K562 treated with DMSO at 1 percent for 48 hours (cell line): ENCODE data around the gene EIF3M. TPM values are rescaled to one million over a fixed set of nuclear protein-coding genes. Genes with fewer than 3 reads are reported as not detected.

Experiments used
- total RNA-seq: library from RNA; unstranded; fragments of 300-600 nt; gene quantifications from 2 replicates; pipeline ENCODE4 v1.2.3, GENCODE V29; 2022; ENCODE audit warnings: low replicate concordance; ENCODE audit errors: extremely low read depth

The EIF3M gene
- total RNA-seq, result not detected in 2 replicates

DNA sequence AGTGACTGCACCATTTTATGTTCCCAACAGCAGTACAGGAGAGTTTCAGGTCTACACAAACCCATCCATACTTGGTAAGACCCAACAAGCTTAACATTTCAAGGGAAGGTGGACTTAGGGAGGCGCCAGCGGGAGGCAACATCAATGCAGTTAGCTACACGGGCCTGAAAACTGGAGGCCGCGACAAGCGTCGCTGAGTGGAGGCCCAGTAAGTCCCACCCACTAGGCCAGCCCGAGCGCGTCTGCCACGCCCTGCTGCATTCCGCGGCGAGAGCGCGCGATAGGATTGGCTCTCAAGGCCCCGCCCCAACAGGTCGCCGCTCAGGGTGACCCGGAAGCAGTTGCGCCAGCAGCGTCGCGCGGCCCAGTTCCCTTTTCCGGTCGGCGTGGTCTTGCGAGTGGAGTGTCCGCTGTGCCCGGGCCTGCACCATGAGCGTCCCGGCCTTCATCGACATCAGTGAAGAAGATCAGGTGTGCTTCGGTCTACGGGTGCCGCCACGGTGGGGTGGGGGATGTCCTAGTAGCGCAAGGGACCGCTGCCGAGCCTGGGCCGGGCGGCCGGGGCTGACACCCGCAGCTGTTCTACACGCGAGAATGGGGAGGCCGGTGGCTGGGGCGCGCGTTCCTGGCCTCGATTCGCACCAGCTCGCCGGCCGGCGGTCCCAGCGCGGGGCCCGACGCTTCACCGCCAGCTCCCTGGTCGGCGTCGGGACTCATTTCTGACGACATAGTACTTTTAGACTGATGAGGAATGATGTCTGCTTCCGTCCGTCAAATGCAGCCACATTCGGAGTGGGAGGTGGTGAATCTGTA is at the start of gene EIF3M:
Gene EIF3M, plus strand, starts transcription at position 373 of the 813 bp plus-strand sequence. Its CDS starts 57 bp downstream, at position 430.

Other genes with a start within 250 kb of the EIF3M start
- not detected in 2 replicates for gene WT1, start 148.3 kb upstream of the EIF3M start, total RNA-seq
- not detected in 2 replicates for gene CCDC73, start 210.8 kb downstream of the EIF3M start, total RNA-seq
- gene PRRG4, start 246.1 kb downstream of the EIF3M start, total RNA-seq, result not detected in 2 replicates